HL-60/S4 treated with phorbol 12-myristate 13-acetate at 8.2 ng/mL for 4 days and 3 days (cell line): ENCODE results near the gene PLA2R1.

Source experiments
- in situ Hi-C: fragments of 300-500 bp; cut with MboI; formaldehyde crosslinking; loops from 2 replicates; pipeline ENCODE4 v1.15.0; 2022; ENCODE audit warnings: low sequenced_read_pairs

Gene PLA2R1

GRCh38 chr2:160034396-160034795 is 28.0 kb downstream of the PLA2R1 start:
- in situ Hi-C loops = no loop called here

- in situ Hi-C loops = no loop called here
Measured at GRCh38 chr2:160033732-160034392, 28.6 kb downstream of the PLA2R1 start.

GRCh38 chr2:160029270-160029628 is 33.2 kb downstream of the PLA2R1 start:
- in situ Hi-C loops = no loop called here

GRCh38 chr2:160028431-160029269 is 33.8 kb downstream of the PLA2R1 start:
- in situ Hi-C loops = no loop called here

GRCh38 chr2:160022162-160022561 is 40.3 kb downstream of the PLA2R1 start:
- in situ Hi-C loops = no loop called here

DNA sequence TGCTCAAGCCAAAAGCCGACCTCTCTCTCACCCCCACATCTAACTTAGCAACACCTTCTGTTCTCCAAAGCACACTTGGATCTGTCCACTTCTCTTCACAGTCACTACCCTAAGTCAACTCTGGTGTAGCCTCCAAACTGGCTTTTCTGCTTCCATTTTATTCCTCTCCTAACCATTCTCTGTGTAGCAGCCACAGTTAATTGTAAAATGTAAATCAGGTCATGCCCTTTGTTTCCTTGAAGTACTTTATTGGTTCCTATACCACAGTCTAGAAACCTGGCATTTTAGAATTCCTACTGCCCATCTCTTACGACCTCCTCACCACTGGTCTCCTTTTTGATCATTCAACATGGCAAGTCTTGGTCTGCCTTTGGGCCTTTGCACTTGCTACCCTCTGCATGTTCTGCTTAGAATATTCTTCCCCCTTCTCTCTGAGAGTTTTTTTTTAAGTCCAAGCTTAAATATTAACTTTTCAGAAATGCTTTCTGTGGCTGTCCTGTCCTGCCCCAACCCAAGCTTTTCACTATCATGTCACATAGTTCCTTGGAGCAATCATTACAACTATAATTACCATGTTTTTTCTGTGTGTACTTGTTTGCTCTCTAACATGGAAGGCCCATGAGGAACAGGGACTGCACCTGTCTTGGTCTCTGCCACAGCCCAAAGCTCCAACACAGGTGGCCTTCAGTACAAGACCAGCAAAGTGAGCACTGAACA is 42.9 kb downstream of the PLA2R1 start:
- in situ Hi-C loops = no loop called here

- in situ Hi-C loops = no loop called here
Measured at GRCh38 chr2:160015746-160016145, 46.7 kb downstream of the PLA2R1 start.

- in situ Hi-C loops = no loop called here
Measured at GRCh38 chr2:160014227-160014626, 48.2 kb downstream of the PLA2R1 start.

- in situ Hi-C loops = no loop called here
Measured at GRCh38 chr2:160010361-160011145, 51.9 kb downstream of the PLA2R1 start.

- in situ Hi-C loops = no loop called here
Measured at GRCh38 chr2:160007111-160007510, 55.3 kb downstream of the PLA2R1 start.

GRCh38 chr2:160006475-160006874 is 55.9 kb downstream of the PLA2R1 start:
- in situ Hi-C loops = no loop called here

GRCh38 chr2:160005908-160006307 is 56.5 kb downstream of the PLA2R1 start:
- in situ Hi-C loops = no loop called here

GRCh38 chr2:160005476-160005875 is 56.9 kb downstream of the PLA2R1 start:
- in situ Hi-C loops = no loop called here

- in situ Hi-C loops = no loop called here
Measured at GRCh38 chr2:159998961-159999360, 63.5 kb downstream of the PLA2R1 start.

DNA sequence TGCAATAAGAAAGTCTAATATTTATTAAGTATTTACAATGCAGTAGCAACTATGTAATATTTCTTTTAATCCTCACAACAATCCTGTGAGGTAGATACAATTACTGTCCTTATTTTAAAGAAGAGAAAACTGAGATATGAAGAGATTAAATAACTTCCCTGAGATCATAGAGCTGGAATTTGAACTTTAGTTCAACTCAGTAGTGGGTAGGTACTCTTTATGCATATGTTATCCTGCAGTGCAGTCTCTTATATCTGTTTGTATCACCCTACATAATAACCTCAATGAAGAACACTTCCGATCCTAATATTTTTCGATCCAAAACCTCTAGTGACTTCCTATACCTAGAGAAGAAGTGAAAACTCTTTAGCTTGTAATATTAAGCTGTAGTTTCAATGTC is 64.2 kb downstream of the PLA2R1 start:
- in situ Hi-C loops = no loop called here

DNA sequence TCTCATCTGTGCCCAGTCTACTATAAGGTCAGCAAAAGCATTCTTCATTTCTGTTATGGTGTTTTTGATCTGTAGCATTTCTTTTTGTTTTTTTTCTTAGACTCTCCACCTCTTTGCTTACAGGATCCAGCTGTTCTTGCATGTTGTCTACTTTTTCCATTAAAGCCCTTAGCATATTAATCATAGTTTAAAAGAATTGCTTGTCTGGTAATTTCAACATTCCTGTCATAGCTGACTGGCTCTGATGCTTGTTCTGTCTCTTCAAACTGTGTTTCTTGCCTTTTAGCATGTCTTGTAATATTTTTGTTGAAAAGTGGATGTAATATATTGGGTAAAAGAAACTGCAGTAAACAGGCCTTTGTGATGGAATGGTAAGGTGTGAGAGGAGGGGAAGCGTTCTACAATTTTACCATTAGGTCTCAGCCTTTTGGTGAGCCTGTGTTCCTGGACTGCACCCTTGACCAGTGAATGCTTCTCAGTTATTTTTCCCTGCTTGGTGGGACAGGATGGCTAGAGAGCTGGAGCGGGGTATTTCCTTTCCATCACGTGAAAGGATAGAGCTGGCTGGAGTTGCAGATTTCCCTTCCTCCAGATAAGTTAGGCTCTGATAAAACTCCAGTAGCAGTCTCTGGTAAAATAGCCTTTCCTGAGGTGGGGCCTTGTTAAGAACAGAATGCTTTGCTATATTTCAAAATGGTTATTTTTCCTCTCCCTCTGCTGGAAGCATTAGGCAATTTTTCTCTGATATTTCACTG is 65.4 kb downstream of the PLA2R1 start:
- in situ Hi-C loops = no loop called here

GRCh38 chr2:159995038-159995437 is 67.4 kb downstream of the PLA2R1 start:
- in situ Hi-C loops = no loop called here

- in situ Hi-C loops = no loop called here
Measured at GRCh38 chr2:159989249-159989648, 73.2 kb downstream of the PLA2R1 start.

DNA sequence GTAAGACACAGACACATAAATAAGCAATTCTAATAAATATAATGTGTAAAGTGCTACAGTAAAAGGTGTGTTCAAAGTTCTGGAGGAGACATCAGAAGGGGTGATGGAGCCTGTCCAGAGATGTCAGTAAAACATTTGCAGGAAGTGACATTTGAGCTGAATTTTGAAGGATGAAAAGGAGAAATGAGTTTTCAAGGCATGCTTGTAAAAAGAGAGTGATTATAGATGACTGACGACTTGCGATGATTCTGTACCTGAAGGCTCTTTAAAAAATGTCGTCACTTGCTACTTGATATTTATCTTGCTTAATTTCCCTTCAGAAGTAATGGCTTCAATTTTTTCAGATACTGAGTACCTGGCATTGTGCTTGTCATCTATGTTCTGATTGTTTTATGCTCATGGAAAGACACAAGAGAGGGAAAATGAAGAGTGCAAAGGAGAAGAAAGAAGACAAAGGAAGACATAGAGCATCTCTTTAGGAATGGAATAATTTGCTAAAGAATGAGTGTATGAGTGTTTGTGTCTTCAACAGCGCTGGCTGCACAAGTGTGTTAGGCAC is 73.9 kb downstream of the PLA2R1 start:
- in situ Hi-C loops = no loop called here

- in situ Hi-C loops = no loop called here
Measured at GRCh38 chr2:159987181-159987580, 75.2 kb downstream of the PLA2R1 start.
